A673 (cell line): ENCODE results near the gene TENM4. TPM values are rescaled to one million over a fixed set of nuclear protein-coding genes. Genes with fewer than 3 reads are reported as not detected.

Experiments
- BruUV-seq: library from RNA; stranded (reverse); fragments of 400-500 nt; replicated peaks from 2 replicates; lab custom pipeline; 2021; lab: Mats Ljungman, UMichigan
- CTCF ChIA-PET: fragments of 300-600 bp; sonication (Branson Sonifier 250); formaldehyde crosslinking; loops from one replicate; lab custom pipeline; 2022; ENCODE audit warnings: antibody characterized with exemption; lab: Charles Lee
- POLR2A ChIA-PET: fragments of 300-600 bp; sonication (Branson Sonifier 250); formaldehyde crosslinking; loops from one replicate; lab custom pipeline; 2022; ENCODE audit warnings: antibody characterized with exemption; ENCODE audit not compliant: low non-redundant PET; lab: Charles Lee
- DNase-seq: peaks from one replicate; pipeline ENCODE4 v3.0.0-alpha.2; 2015; ENCODE audit warnings: low spot score
- H3K27ac ChIP-seq: fragments of 200-600 bp; sonication (generic); 2 replicates; pipeline ENCODE4 v1.5.1; 2016; ENCODE audit warnings: mixed run types, low read depth, mild to moderate bottlenecking, mixed read lengths, antibody characterized with exemption, low read length; ENCODE audit not compliant: poor library complexity, severe bottlenecking
- H3K27me3 ChIP-seq: fragments of 200-600 bp; sonication (generic); replicated peaks from 2 replicates; pipeline ENCODE4 v1.6.1; 2017; ENCODE audit warnings: mixed run types, low read depth, mild to moderate bottlenecking, mixed read lengths, antibody characterized with exemption, low read length; ENCODE audit not compliant: insufficient read depth, poor library complexity
- H3K36me3 ChIP-seq: fragments of 200-600 bp; sonication (generic); 2 replicates; pipeline ENCODE4 v1.6.1; 2016; ENCODE audit warnings: mixed run types, mild to moderate bottlenecking, mixed read lengths, antibody characterized with exemption, low read length; ENCODE audit not compliant: insufficient read depth, poor library complexity, severe bottlenecking
- H3K4me1 ChIP-seq: fragments of 200-600 bp; sonication (generic); 2 replicates; pipeline ENCODE4 v1.6.1; 2017; ENCODE audit warnings: mixed run types, mild to moderate bottlenecking, mixed read lengths, antibody characterized with exemption, low read length; ENCODE audit not compliant: insufficient read depth, poor library complexity, severe bottlenecking
- H3K4me3 ChIP-seq: fragments of 200-600 bp; sonication (generic); 2 replicates; pipeline ENCODE4 v1.5.1; 2016; ENCODE audit warnings: low read depth, mixed run types, mild to moderate bottlenecking, mixed read lengths, low read length; ENCODE audit not compliant: poor library complexity, severe bottlenecking
- H3K9me3 ChIP-seq: fragments of 200-600 bp; sonication (generic); 2 replicates; pipeline ENCODE4 v1.6.1; 2016; ENCODE audit warnings: mixed run types, low read depth, mild to moderate bottlenecking, mixed read lengths, antibody characterized with exemption, low read length; ENCODE audit not compliant: poor library complexity, severe bottlenecking
- CTCF ChIP-seq: fragments of 300-800, 200-600 bp; sonication (generic); conservative IDR thresholded peaks from 2 replicates; pipeline ENCODE4 v1.5.1; 2017; ENCODE audit warnings: low read depth, mild to moderate bottlenecking, antibody characterized with exemption, low read length, moderate library complexity, mixed read lengths
- EZH2 ChIP-seq: fragments of 200-600 bp; sonication (generic); IDR thresholded peaks from 2 replicates; pipeline ENCODE4 v1.6.1; 2017; ENCODE audit warnings: borderline replicate concordance, low read depth, mild to moderate bottlenecking, mixed read lengths, antibody characterized with exemption, low read length; ENCODE audit not compliant: poor library complexity, severe bottlenecking
- intact Hi-C: fragments of 100-400 bp; cut with micrococcal nuclease; formaldehyde crosslinking; loops from one replicate; pipeline ENCODE4 v1.10.0; 2022; ENCODE audit not compliant: unreplicated experiment
- total RNA-seq: library from RNA; stranded (reverse); gene quantifications from 2 replicates; pipeline ENCODE4 v1.2.3, GENCODE V29; 2021

Gene TENM4
- total RNA-seq, 1 experiment from 2014 or later: 0.11 TPM

GRCh38 chr11:79352349-79352703 lies 88.5 kb downstream of the TENM4 start:
- POLR2A ChIA-PET: no interaction called here
- Histone ChIP-seq H3K4me1 (no peaks in the 10 kb centered on the region), H3K4me3 (no peak overlapping the region), H3K27me3 (peaks cover 7% of the 10 kb centered on the region), H3K27ac (no peak overlapping the region), H3K9me3 (no peaks in the 10 kb centered on the region), H3K36me3 (no peaks in the 10 kb centered on the region)
- CTCF ChIA-PET: no interaction called here
- intact Hi-C loops: no loop called here
- BruUV-seq: no TSS peak
- DNase-seq: no peak
- TF ChIP-seq EZH2 (no peak), CTCF (no peak)

GRCh38 chr11:79348976-79349682 lies 91.7 kb downstream of the TENM4 start:
- Histone ChIP-seq H3K36me3 (no peaks in the 10 kb centered on the region), H3K9me3 (no peaks in the 10 kb centered on the region), H3K4me1 (no peaks in the 10 kb centered on the region), H3K27ac (no peak overlapping the region), H3K4me3 (no peak overlapping the region), H3K27me3 (peaks cover 20% of the 10 kb centered on the region)
- intact Hi-C loops: no loop called here
- no TSS peak for BruUV-seq
- ChIA-PET CTCF (no interaction called here), POLR2A (no interaction called here)
- TF ChIP-seq EZH2 (no peak), CTCF (no peak)
- no peak for DNase-seq

- no peak overlapping the region for H3K4me3 ChIP-seq
- no peak for DNase-seq
- intact Hi-C loops: no loop called here
- no peaks in the 10 kb centered on the region for H3K36me3 ChIP-seq
- ChIA-PET POLR2A (no interaction called here), CTCF (no interaction called here)
- no peaks in the 10 kb centered on the region for H3K9me3 ChIP-seq
- no peak overlapping the region for H3K27ac ChIP-seq
- no TSS peak for BruUV-seq
- TF ChIP-seq EZH2 (no peak), CTCF (no peak)
- no peaks in the 10 kb centered on the region for H3K4me1 ChIP-seq
- peaks cover 15% of the 10 kb centered on the region for H3K27me3 ChIP-seq
Measured at GRCh38 chr11:79346021-79346420, 94.8 kb downstream of the TENM4 start.
